ENCODE measurements around the gene SPATA45.

SPATA45 gene

GRCh38 chr1:212862111-212862690, 14.8 kb upstream of the SPATA45 start:
- H3K9me3 ChIP-seq (ENCODE audit: low read length), result no peaks in the 10 kb centered on the region
- no peak overlapping the region for H3K9ac ChIP-seq (ENCODE audit: low read length)
- peak overlapping the region; percentile 13; the same call in 1 of the 2 replicates for H3K4me2 ChIP-seq (ENCODE audit: low read length)
- peaks cover 43% of the 10 kb centered on the region for H3K79me2 ChIP-seq (ENCODE audit: insufficient read depth, low read length)
- H3K27me3 ChIP-seq (ENCODE audit: insufficient read depth, low read length), result no peaks in the 10 kb centered on the region
- no peak overlapping the region for H3K27ac ChIP-seq (ENCODE audit: low read depth, low read length, poor library complexity, severe bottlenecking)
- H3K4me1 ChIP-seq (ENCODE audit: insufficient read depth, low read length, severe bottlenecking), result peaks cover 41% of the 10 kb centered on the region
- peak overlapping the region; percentile 10 for H3K4me3 ChIP-seq (ENCODE audit: low read depth, low read length, poor library complexity, severe bottlenecking)
- H3K9me2 ChIP-seq (ENCODE audit: low read depth, low read length), result no peaks in the 10 kb centered on the region
- TF ChIP-seq CTCF (IDR thresholded peaks at IDR 0.05; ENCODE audit: low read length) (no peak), EZH2 (IDR thresholded peaks at IDR 0.05; ENCODE audit: borderline replicate concordance, low read length) (no peak)
- H2AFZ ChIP-seq (ENCODE audit: low read length), result no peak overlapping the region
- no peaks in the 10 kb centered on the region for H4K20me1 ChIP-seq (ENCODE audit: insufficient read depth, low read length)
- H3F3A ChIP-seq (ENCODE audit: insufficient read depth, low read length), result no peaks in the 10 kb centered on the region
- H3K36me3 ChIP-seq (ENCODE audit: insufficient read depth, low read length), result peaks cover 51% of the 10 kb centered on the region

- Histone ChIP-seq H3K9me3 (ENCODE audit: low read length) (no peaks in the 10 kb centered on the region), H3K79me2 (ENCODE audit: insufficient read depth, low read length) (peaks cover 43% of the 10 kb centered on the region), H3K27ac (ENCODE audit: low read depth, low read length, poor library complexity, severe bottlenecking) (no peak overlapping the region), H3K9ac (ENCODE audit: low read length) (no peak overlapping the region), H3K4me2 (ENCODE audit: low read length) (peak overlapping the region; percentile 90), H3K27me3 (ENCODE audit: insufficient read depth, low read length) (no peaks in the 10 kb centered on the region), H3F3A (ENCODE audit: insufficient read depth, low read length) (no peaks in the 10 kb centered on the region), H3K9me2 (ENCODE audit: low read depth, low read length) (no peaks in the 10 kb centered on the region), H2AFZ (ENCODE audit: low read length) (no peak overlapping the region), H3K4me1 (ENCODE audit: insufficient read depth, low read length, severe bottlenecking) (peaks cover 53% of the 10 kb centered on the region), H3K36me3 (ENCODE audit: insufficient read depth, low read length) (peaks cover 41% of the 10 kb centered on the region), H4K20me1 (ENCODE audit: insufficient read depth, low read length) (no peaks in the 10 kb centered on the region), H3K4me3 (ENCODE audit: low read depth, low read length, poor library complexity, severe bottlenecking) (peak overlapping the region; percentile 91)
- TF ChIP-seq CTCF (IDR thresholded peaks at IDR 0.05; ENCODE audit: low read length) (no peak), EZH2 (IDR thresholded peaks at IDR 0.05; ENCODE audit: borderline replicate concordance, low read length) (no peak)
Measured at GRCh38 chr1:212860713-212861581, 13.5 kb upstream of the SPATA45 start.

GRCh38 chr1:212858461-212859265, 11.2 kb upstream of the SPATA45 start:
- peaks cover 51% of the 10 kb centered on the region for H3K4me1 ChIP-seq (ENCODE audit: insufficient read depth, low read length, severe bottlenecking)
- no peaks in the 10 kb centered on the region for H4K20me1 ChIP-seq (ENCODE audit: insufficient read depth, low read length)
- H3K27me3 ChIP-seq (ENCODE audit: insufficient read depth, low read length), result no peaks in the 10 kb centered on the region
- peaks cover 35% of the 10 kb centered on the region for H3K36me3 ChIP-seq (ENCODE audit: insufficient read depth, low read length)
- no peak overlapping the region for H2AFZ ChIP-seq (ENCODE audit: low read length)
- no peaks in the 10 kb centered on the region for H3K9me2 ChIP-seq (ENCODE audit: low read depth, low read length)
- peaks cover 37% of the 10 kb centered on the region for H3K79me2 ChIP-seq (ENCODE audit: insufficient read depth, low read length)
- H3K9me3 ChIP-seq (ENCODE audit: low read length), result no peaks in the 10 kb centered on the region
- no peaks in the 10 kb centered on the region for H3F3A ChIP-seq (ENCODE audit: insufficient read depth, low read length)
- peak overlapping the region; percentile 11 for H3K27ac ChIP-seq (ENCODE audit: low read depth, low read length, poor library complexity, severe bottlenecking)
- TF ChIP-seq EZH2 (IDR thresholded peaks at IDR 0.05; ENCODE audit: borderline replicate concordance, low read length) (no peak), CTCF (IDR thresholded peaks at IDR 0.05; ENCODE audit: low read length) (no peak)
- peak overlapping the region; percentile 88 for H3K9ac ChIP-seq (ENCODE audit: low read length)
- peak overlapping the region; percentile 91 for H3K4me3 ChIP-seq (ENCODE audit: low read depth, low read length, poor library complexity, severe bottlenecking)
- H3K4me2 ChIP-seq (ENCODE audit: low read length), result peak overlapping the region; percentile 90
